ENCODE results near the gene MINK1.
A peak's percentile ranks its signal among the peaks of the same experiment; 100 is the strongest.
"Not testable (repeated sequence)": the region's sequence is repeated elsewhere in the genome, so short reads cannot be mapped to it uniquely, and the experiment has no call there.

Gene MINK1

GRCh38 chr17:4900231-4901107 lies 67.3 kb downstream of the MINK1 start:
- peak; percentile 45 for DNase-seq

GRCh38 chr17:4901108-4901647 lies 68.0 kb downstream of the MINK1 start:
- DNase-seq, result no peak

- peak; percentile 20 for DNase-seq
These were observed 68.7 kb downstream of the MINK1 start for GRCh38 chr17:4901648-4902344.

- no peak for DNase-seq
These were observed 69.4 kb downstream of the MINK1 start for GRCh38 chr17:4902540-4902939.

- peak; percentile 69 for DNase-seq
These were observed 70.1 kb downstream of the MINK1 start, which contains the start of gene CHRNE for GRCh38 chr17:4903051-4903818. Gene CHRNE, minus strand, starts transcription at chr17:4903098. Its CDS starts 35 bp downstream, at chr17:4903063.

- not testable (repeated sequence) for DNase-seq
These were observed 73.5 kb downstream of the MINK1 start for GRCh38 chr17:4906642-4907041.

- DNase-seq, result no peak
These were observed 75.2 kb downstream of the MINK1 start for GRCh38 chr17:4908301-4908700.

GRCh38 chr17:4908711-4909496 lies 75.8 kb downstream of the MINK1 start:
- peak; percentile 46 for DNase-seq

GRCh38 chr17:4913994-4914393 lies 80.9 kb downstream of the MINK1 start:
- no peak for DNase-seq

GRCh38 chr17:4914551-4914950 lies 81.4 kb downstream of the MINK1 start:
- DNase-seq, result not testable (repeated sequence)

- DNase-seq, result no peak
These were observed 86.4 kb downstream of the MINK1 start for GRCh38 chr17:4919511-4920047.

GRCh38 chr17:4920351-4921048 lies 87.4 kb downstream of the MINK1 start:
- DNase-seq, result no peak

- no peak for DNase-seq
These were observed 88.2 kb downstream of the MINK1 start for GRCh38 chr17:4921320-4921719.

- not testable (repeated sequence) for DNase-seq
These were observed 93.6 kb downstream of the MINK1 start for GRCh38 chr17:4926577-4927335.

GRCh38 chr17:4928881-4929280 lies 95.7 kb downstream of the MINK1 start:
- no peak for DNase-seq

- no peak for DNase-seq
These were observed 98.8 kb downstream of the MINK1 start, which contains the start of gene GP1BA for GRCh38 chr17:4931963-4932362. Gene GP1BA, plus strand, starts transcription at chr17:4932277. Its CDS starts 328 bp downstream, at chr17:4932605.

- no peak for DNase-seq
These were observed 99.6 kb downstream of the MINK1 start for GRCh38 chr17:4932756-4933155.

GRCh38 chr17:4933646-4934045 lies 100.5 kb downstream of the MINK1 start:
- DNase-seq, result no peak

- DNase-seq, result no peak
These were observed 101.2 kb downstream of the MINK1 start for GRCh38 chr17:4934173-4934979.

Measured in effector CD8-positive, alpha-beta T cell (primary cell).